GM21528 (cell line): ENCODE measurements around the gene MEGF6.

Source experiments
- ATAC-seq: cut with Tn5 transposase; IDR thresholded peaks from one replicate; pipeline ENCODE4 v1.9.1; 2021; ENCODE audit warnings: mild to moderate bottlenecking, moderate library complexity; ENCODE audit not compliant: unreplicated experiment, low FRiP score

MEGF6 gene

GRCh38 chr1:3464649-3465025 lies 146.7 kb downstream of the MEGF6 start:
- no peak for ATAC-seq

GRCh38 chr1:3463891-3464648 lies 147.2 kb downstream of the MEGF6 start:
- ATAC-seq = no peak

- ATAC-seq = no peak
These were observed 147.9 kb downstream of the MEGF6 start for GRCh38 chr1:3463408-3463863.

GRCh38 chr1:3463013-3463385 lies 148.3 kb downstream of the MEGF6 start:
- no peak for ATAC-seq

- ATAC-seq = no peak
These were observed 148.8 kb downstream of the MEGF6 start for GRCh38 chr1:3462356-3463012.

- ATAC-seq = no peak
These were observed 149.4 kb downstream of the MEGF6 start for GRCh38 chr1:3461934-3462275.

- no peak for ATAC-seq
These were observed 149.9 kb downstream of the MEGF6 start for GRCh38 chr1:3461238-3461933.

- no peak for ATAC-seq
These were observed 150.6 kb downstream of the MEGF6 start for GRCh38 chr1:3460672-3461131.

- no peak for ATAC-seq
These were observed 151.2 kb downstream of the MEGF6 start for GRCh38 chr1:3459940-3460671.

GRCh38 chr1:3459051-3459908 lies 152.0 kb downstream of the MEGF6 start:
- no peak for ATAC-seq

- ATAC-seq = no peak
These were observed 153.1 kb downstream of the MEGF6 start for GRCh38 chr1:3457910-3458883.

GRCh38 chr1:3456964-3457909 lies 154.1 kb downstream of the MEGF6 start:
- no peak for ATAC-seq

- ATAC-seq = no peak
These were observed 154.8 kb downstream of the MEGF6 start for GRCh38 chr1:3456449-3456963.

GRCh38 chr1:3455670-3456448 lies 155.4 kb downstream of the MEGF6 start:
- ATAC-seq = no peak

- no peak for ATAC-seq
These were observed 156.3 kb downstream of the MEGF6 start for GRCh38 chr1:3454811-3455618.
